Left ventricle myocardium inferior (tissue), 1 donor: ENCODE results near the gene GMEB1. TPM values are rescaled to one million over a fixed set of nuclear protein-coding genes. Genes with fewer than 3 reads are reported as not detected.
"Not testable (repeated sequence)": the region's sequence is repeated elsewhere in the genome, so short reads cannot be mapped to it uniquely, and the experiment has no call there.

Source experiments
- DNase-seq: peaks from one replicate; pipeline ENCODE4 v3.0.0-alpha.2; 2020
- H3K27ac ChIP-seq: fragments of 200-600 bp; replicated peaks from 2 replicates; pipeline ENCODE4 v1.8.0; 2021
- H3K27me3 ChIP-seq: fragments of 200-600 bp; 2 replicates; pipeline ENCODE4 v1.8.0; 2021; ENCODE audit warnings: low read depth
- H3K36me3 ChIP-seq: fragments of 200-600 bp; 2 replicates; pipeline ENCODE4 v1.8.0; 2021
- H3K4me1 ChIP-seq: fragments of 200-600 bp; 2 replicates; pipeline ENCODE4 v1.8.0; 2021
- H3K4me3 ChIP-seq: fragments of 200-600 bp; 2 replicates; pipeline ENCODE4 v1.8.0; 2021; ENCODE audit warnings: mild to moderate bottlenecking, moderate library complexity
- H3K9me3 ChIP-seq: fragments of 200-600 bp; replicated peaks from 2 replicates; pipeline ENCODE4 v1.8.0; 2021
- intact Hi-C: fragments of 100-400 bp; cut with micrococcal nuclease; formaldehyde crosslinking; loops from one replicate; pipeline ENCODE4 v1.11.0; 2022
- total RNA-seq: library from RNA; stranded (reverse); fragmentation: NEBNext Ultra II Directional; extraction: Animal tissue kit (Norgen Biotek cat#: 25700); gene quantifications from one replicate; pipeline ENCODE4 v1.2.1, GENCODE V29; 2021
- TF ChIP-seq, protein P1 (sequence below): fragments of 200-600 bp; IDR thresholded peaks from 2 replicates; pipeline ENCODE4 v1.8.0; 2021; ENCODE audit warnings: antibody characterized with exemption, mild to moderate bottlenecking, borderline replicate concordance
- donor health status: DM: no; HTN: yes; CAD: no; lungs with severe emphysema.

The GMEB1 gene
- total RNA-seq, 1 donor from 2014 or later: 6.2 TPM

DNA sequence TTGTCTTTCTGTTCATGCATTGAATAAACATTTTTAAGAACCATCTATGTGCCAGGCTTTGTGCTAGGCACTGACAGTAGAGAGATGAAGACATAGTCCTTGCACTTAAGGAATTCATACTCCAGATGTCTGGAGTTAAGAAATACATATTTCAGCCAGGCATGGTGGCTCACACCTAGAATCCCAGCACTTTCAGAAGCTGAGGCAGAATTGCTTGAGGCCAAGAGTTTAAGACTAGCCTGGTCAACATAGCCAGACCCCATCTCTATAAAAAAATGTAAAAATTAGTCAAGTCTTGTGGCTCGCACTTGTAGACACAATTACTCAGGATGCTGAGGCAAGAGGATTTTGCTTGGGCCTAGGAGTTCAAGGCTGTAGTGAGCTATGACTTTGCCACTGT, 49.6 kb downstream of the GMEB1 start:
- DNase-seq: no peak
- Histone ChIP-seq H3K4me1 (no peaks in the 10 kb centered on the region), H3K4me3 (no peak overlapping the region), H3K36me3 (peaks cover 20% of the 10 kb centered on the region), H3K27me3 (no peaks in the 10 kb centered on the region), H3K9me3 (no peaks in the 10 kb centered on the region), H3K27ac (no peak overlapping the region)
- TF ChIP-seq, protein P1, sequence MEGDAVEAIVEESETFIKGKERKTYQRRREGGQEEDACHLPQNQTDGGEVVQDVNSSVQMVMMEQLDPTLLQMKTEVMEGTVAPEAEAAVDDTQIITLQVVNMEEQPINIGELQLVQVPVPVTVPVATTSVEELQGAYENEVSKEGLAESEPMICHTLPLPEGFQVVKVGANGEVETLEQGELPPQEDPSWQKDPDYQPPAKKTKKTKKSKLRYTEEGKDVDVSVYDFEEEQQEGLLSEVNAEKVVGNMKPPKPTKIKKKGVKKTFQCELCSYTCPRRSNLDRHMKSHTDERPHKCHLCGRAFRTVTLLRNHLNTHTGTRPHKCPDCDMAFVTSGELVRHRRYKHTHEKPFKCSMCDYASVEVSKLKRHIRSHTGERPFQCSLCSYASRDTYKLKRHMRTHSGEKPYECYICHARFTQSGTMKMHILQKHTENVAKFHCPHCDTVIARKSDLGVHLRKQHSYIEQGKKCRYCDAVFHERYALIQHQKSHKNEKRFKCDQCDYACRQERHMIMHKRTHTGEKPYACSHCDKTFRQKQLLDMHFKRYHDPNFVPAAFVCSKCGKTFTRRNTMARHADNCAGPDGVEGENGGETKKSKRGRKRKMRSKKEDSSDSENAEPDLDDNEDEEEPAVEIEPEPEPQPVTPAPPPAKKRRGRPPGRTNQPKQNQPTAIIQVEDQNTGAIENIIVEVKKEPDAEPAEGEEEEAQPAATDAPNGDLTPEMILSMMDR: no peak
- intact Hi-C loops: no loop called here

DNA sequence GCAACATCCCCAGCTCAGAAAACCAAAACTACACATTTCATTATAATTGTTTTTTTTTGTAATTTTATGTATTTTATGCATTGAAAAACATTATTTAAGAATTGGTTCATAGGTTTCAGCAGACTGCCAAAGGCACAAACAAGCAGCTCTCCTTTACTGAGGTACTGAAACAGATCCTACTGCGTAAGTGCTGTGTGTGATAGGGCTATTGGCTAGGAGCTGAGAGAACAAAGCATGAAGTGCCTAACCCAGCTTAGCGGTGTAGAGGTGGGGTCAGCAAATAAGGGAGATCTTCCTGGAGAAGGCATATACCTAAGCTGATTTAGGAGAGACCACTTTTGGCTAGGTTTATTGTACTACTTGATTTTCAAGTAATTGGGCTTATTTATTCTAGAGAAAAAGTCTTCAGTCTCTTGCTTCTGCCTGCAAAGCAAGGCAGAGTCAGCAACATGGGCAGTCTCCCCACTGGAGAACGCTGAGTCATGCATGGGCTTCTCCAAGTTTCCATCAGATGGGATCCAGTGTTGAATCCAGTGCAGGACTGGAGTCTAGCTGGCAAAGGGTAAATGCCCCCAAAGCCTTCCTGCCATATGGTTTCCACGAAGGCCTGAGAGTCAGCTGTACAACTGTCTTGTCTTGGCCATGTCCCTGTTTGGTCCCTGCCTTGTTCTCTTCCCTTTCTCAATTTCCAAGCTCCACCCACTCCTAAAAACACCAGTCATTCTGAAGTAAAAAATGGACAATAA, 50.2 kb downstream of the GMEB1 start:
- Histone ChIP-seq H3K36me3 (peaks cover 15% of the 10 kb centered on the region), H3K27me3 (no peaks in the 10 kb centered on the region), H3K4me1 (no peaks in the 10 kb centered on the region), H3K9me3 (no peaks in the 10 kb centered on the region), H3K27ac (no peak overlapping the region), H3K4me3 (no peak overlapping the region)
- intact Hi-C loops: no loop called here
- TF ChIP-seq, protein P1: no peak
- DNase-seq: no peak

DNA sequence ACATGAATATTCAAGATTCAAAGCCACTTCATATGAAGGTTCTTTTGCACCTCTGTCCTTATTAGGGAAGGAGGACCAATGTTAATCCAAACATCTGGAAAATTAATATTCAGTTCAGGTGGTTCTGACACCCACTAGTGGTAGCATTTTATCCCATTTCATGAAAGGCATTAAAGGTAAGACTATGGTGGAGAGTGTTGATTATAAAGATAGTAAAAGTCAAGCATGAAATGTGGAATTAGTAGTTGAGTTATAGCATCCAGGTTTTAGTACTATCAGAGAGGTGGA, 50.7 kb downstream of the GMEB1 start:
- DNase-seq: no peak
- intact Hi-C loops: no loop called here
- no peak overlapping the region for H3K27ac ChIP-seq

DNA sequence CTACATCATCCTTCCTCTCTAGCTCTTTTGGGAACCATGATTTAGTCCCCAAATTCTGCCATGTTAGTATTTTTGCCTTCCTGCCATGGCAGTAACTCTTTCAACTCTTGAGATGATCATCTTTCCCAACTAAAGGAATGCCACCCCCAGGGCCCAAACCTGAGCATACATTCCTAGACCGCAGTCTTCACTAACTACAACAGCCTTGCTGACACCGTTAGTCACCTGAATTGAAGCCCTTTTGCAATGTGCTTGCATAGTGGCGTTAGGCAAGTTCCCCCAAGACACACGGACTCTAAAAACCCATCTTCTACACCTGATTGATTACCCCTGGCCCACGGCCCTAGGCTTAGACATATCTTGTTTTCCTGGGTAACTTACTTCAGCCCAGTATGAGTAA, 51.8 kb downstream of the GMEB1 start:
- no peaks in the 10 kb centered on the region for H3K9me3 ChIP-seq
- H3K36me3 ChIP-seq: no peaks in the 10 kb centered on the region
- no peak for DNase-seq
- H3K27ac ChIP-seq: no peak overlapping the region
- TF ChIP-seq, protein P1: no peak
- H3K4me1 ChIP-seq: no peaks in the 10 kb centered on the region
- no peak overlapping the region for H3K4me3 ChIP-seq
- H3K27me3 ChIP-seq: no peaks in the 10 kb centered on the region
- intact Hi-C loops: no loop called here

More for the DNA sequence above, 50.7 kb downstream of the GMEB1 start:
- Histone ChIP-seq H3K36me3 (peaks cover 9% of the 10 kb centered on the region), H3K4me1 (no peaks in the 10 kb centered on the region), H3K27me3 (no peaks in the 10 kb centered on the region), H3K4me3 (no peak overlapping the region), H3K9me3 (no peaks in the 10 kb centered on the region)
- TF ChIP-seq, protein P1: no peak

DNA sequence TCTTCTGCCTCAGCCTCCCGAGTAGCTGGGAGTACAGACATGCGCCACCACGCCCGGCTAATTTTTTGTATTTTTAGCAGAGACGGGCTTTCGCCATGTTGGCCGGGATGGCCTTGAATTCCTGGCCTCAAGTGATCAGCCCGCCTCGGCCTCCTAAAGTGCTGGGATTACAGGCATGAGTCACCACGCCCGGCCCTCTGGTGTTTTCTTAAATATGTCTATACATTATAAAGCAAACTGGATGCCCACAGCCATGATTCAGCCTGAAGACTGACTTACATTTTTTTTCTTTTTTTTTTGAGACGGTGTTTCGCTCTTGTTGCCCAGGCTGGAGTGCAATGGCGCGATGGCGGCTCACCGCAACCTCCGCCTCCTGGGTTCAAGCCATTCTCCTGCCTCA, 53.3 kb downstream of the GMEB1 start:
- H3K4me1 ChIP-seq, H3K4me3 ChIP-seq, H3K27me3 ChIP-seq, H3K9me3 ChIP-seq, H3K27ac ChIP-seq, intact Hi-C loops, H3K36me3 ChIP-seq, DNase-seq: not testable (repeated sequence)

DNA sequence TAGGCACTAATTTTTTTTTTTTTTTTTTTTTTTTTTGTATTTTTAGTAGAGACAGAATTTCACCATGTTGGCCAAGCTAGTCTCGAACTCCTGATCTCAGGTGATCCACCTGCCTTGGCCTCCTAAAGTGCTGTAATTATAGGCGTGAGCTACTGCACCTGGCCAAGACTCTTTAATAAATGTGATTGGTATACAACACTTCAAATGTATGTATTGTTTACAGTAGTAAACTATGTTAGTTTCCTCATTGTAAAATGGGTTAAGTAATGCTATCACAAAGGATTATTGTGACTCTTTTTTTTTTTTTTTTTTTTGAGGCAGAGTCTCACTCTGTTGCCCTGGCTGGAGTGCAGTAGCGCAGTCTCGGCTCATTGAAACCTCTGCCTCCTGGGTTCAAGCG, 56.8 kb downstream of the GMEB1 start:
- H3K4me1 ChIP-seq, H3K36me3 ChIP-seq, intact Hi-C loops, H3K4me3 ChIP-seq, DNase-seq, H3K9me3 ChIP-seq, H3K27ac ChIP-seq, H3K27me3 ChIP-seq: not testable (repeated sequence)
